SK-N-DZ (cell line): ENCODE data around the gene RANBP10.

ENCODE experiments used
- DNase-seq: peaks from one replicate; pipeline ENCODE4 v3.0.0-alpha.2; 2015; ENCODE audit warnings: low spot score

Gene RANBP10

DNA sequence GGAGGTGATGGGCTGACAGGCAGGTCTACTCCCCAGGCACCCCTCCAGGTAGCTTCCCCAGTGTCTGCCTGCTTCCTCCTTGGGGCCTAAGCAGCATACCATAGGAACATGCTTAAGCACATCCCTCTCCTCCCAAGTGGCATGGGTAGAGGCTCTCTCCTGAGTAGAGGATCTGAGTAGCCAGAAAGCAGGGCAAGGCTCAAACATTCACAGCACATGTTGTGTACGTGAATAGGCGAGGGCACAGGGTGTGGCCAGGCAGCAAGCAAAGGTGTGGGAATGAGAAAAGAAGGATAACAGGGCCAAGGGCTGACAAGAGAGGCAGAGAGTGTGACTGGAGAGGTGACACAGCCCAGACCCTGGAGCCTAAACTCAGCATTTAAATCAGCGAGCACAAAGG lies 57.5 kb downstream of the RANBP10 start:
- DNase-seq, result no peak

DNA sequence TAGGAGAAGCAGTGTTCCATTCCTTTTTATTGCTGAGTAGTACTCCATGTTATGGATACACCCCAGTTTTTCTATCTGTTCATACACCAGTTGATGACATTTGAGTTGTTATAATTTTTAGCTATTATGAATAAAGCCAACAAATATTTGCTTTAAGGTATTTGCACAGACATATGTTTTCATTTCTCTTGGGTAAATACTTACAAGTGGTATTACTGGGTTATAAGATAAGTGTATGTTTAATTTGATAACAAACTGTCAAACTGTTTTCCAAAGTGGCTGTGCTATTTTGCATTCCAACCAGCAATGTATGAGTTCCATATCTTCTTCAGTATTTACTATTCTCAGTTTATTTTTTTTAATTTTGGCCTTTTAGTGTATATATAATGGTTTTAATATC lies 59.5 kb downstream of the RANBP10 start:
- no peak for DNase-seq

DNA sequence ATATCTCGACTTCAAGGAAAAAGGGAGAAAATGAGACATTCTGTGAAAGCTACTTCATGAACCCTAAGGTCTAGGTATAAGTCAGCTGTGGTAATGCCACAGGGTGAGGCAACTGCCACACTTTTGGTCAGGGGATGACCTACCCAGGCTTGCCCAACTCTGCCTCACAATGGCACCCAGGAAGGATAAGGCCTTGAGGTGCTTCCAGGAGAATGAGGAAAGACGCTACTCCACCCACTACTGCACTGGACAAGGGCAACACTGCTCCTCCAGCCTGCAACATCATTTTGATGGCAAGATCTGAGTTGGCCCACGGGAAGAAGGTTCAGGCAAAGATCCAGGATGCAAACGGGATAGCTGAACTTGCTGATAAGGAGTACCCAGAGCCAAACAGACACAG lies 65.2 kb downstream of the RANBP10 start:
- no peak for DNase-seq

DNA sequence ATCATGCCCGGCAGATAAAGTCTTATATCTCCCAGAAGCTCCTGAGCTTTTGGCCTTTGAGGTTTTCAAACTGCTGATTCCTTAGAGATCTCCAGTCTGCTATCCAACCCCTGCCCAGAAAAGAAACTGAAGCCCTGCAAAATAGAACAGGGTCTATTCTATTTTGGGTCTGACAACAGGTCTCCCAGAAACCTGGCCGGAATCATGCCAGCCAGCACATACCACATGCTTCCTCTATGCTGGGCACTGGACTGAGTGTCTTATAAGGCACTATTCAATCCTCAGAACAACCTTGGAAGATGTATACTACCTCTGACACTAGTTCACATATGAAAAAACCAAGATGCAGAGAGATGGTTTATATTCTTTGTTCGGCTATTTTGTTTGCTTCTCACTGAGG lies 66.0 kb downstream of the RANBP10 start:
- DNase-seq, result no peak

DNA sequence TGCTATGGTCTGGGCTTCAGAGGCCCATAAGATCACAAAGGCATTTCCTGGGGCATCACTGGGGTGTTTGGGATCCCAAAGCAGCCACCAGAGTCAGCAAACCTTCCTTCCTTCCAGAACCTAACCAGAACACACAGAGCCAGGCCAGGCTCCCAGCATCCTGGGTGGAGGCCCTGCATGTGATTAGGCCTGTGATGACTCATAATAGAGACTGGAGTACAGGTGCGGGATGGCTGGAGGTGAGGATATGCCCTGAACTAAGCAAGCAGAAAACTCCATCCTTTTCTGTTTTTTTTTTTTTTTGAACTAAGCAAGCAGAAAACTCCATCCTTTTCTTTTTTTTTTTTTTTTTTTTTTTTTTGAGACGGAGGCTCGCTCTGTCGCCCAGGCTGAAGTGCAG lies 69.5 kb downstream of the RANBP10 start:
- no peak for DNase-seq

DNA sequence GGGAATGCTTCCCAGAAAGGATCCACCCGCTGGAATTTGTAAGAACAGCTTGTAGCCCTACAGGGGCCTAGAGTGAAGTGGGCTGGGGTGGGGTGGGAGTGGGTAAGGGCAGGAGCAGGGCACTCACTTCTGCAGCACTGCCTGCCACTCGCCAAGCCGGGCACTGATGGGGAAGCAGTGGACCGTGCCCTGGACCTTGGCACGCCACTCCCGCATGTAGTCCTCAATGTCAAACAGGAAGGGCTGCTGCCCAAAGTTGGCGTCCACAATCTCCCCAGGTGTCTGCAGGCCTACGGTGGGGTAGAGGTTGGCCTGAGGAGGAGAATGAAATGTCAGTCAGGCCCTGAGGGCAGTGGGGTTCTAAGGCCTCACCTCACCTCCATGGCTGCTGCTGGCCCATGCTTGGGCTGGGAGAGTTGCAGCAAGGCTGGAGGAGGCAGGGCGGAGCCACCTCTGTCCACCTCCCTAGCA lies 71.6 kb downstream of the RANBP10 start:
- no peak for DNase-seq

DNA sequence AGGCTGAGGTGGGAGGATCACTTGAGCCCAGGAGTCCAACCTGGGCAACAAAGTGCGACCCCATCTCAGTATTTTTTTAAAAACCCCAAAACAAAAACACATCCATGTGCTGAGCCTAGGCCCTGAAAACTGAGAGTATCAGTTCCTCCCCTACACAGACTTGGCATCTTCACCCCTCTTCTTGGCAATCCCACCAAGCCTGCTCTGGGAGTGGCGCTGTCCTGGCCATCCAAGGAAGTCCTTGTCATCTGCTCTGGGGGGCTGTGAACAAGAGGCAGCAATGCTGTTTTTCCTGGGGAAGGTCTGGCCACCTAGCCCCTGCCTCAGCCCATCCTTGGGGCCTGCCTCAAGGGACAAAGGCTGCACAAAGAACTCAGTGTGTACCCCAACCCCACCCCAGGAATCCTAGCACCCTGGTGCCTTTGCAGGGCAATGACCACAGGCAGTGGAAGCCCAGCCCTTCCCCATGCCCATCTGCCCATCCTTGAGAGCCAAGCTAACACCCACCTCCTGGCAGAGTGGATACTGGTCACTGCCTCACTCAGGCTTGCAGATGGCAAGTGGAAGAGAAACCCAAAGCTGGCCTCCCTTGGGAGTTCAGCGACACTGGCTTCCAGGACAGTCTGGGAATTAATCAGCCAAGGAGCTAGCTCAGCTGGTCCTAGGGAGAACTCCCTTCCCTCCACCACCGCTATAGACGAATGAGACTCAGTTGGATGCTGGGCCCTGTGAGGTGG lies 72.5 kb downstream of the RANBP10 start:
- DNase-seq, result no peak

DNA sequence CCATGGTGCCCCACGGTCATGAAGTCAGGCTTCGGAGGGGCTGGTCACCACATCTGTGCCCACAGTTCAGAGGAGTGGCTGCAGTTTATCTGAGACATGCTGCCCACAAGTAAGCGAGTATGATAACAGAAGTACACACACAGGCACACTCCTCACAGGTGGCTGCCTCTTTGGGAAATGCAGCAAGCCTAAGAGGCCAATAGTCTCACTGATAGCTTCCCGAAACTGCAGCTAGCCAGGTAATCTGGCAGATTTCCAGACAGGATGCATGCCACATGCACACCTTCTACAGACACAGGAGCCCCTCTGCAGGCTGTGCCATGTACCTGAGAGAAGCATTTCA lies 74.6 kb downstream of the RANBP10 start:
- no peak for DNase-seq

DNA sequence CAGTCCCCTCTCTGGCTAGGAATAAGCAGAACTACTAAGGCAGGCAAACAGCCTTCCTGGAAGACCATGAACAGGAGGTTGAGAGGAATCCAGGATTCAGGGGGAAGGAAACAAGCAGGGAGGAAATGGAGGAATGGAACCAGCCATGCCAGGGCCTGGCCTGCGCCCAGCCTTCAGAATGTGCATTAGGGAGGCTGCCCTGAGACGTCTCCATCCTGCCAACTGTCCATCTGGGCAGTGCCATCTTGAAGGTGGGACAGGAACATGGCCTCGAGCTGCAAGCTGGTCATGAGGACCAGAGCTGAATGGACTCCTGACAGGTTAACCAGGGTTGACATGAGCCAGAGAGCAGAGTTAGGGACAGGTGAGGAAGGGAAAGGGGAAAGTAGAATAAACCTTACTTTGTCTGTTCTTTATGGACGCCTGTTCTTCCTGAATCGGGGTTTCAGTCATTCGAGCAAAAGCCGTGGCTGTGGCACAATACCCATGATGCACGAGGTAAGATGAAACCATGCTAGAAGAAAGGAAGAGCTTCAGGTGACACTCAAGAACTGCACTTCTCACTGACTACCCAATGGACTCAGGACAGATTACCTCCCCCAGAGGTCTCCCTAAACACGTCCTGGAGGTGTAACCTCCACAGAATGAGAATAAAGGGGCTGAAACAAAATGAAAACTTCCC lies 75.1 kb downstream of the RANBP10 start:
- no peak for DNase-seq

DNA sequence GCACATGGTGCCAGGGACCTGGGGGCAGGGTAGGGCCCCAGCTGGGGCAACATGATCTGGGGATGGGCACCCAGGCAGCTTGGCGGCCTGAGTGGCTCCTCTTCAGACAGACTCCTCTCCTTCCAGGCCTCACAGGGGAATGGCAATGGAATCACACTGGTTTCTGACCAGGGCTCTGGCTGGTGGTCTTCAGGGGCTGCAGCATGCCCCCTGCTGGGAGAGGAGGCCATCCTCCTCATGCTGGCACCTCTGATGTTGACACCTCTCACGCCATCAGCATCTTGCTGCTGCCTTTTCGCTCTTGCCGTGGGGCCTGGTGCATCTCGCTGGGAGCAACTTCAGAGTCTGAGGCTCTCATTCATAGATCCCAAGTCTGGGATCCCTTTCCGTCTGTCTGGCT lies 76.0 kb downstream of the RANBP10 start:
- DNase-seq, result no peak

DNA sequence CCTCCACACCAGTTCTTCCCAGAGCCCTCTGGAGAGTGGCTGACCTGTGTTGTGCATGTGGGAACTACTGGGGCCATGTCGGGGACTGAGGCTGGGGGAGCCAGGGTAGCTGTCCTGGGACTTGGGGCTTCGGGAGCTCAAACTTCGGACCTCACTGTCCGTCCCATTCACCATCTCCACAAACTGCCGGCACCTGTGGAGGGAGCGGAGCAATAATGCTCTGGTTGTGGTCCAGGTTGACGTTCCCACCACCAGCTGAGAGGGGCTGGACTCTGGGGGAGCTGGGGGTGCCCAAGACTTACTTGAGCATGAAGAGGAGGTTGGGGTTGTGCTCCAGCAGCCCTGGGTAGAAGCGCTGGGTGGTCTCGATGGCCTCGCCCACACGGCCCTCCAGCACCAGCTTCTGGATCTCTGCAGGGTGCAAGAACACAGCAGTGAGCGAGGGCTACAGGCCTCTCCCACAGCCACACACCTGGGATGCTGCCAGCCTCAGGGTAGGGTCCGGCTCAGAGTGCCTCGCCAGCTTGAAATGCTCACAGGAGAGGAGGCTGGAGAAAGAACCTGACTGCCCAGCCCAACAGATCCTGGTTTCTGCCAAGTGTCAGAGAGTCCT lies 76.6 kb downstream of the RANBP10 start:
- DNase-seq, result no peak

DNA sequence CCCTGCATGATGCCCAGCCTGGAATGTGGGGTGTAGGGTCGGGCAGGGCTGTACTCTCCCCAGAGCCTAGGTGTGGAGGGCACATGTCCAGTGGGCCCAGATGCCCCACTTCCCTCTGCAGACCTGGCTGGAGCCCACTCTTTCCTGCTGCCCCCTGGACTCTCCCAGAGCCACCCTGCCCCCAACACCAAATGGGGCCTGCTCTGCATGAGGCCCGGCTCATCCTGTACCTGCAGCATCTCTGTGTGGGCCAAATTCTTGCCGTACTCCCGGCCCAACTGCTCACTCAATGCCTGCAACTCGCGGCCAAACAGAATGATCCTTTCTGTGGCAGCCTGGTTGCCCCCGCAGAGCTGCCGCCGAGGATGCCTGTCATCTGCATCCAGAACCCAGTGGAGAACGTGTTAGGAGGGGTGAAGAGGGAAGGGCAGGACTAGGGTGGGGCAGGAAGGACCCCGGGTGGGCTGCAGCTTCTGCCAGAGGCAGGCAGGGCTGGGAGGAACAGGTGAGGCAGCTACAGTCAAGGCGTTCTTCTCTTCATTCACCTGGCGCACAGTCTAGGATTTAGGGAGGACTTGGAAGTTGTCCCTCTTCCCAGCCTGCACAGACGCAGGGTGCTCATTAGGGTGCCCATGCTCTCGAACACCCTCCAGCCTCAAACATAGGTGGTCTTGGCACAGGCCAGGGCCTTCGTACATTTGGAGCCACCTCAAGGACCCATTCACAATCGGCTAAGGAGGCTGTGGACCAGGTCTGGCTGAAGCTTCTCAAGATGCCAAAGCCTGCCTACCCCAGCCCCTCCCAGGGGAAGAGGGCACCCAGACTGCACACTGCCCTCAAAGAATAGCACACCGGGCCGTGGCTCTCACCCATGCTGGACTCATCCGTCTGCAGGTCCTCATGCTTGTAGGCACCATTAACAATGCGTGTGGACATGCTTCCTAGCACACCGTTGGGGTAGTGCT lies 78.6 kb downstream of the RANBP10 start:
- DNase-seq, result no peak

DNA sequence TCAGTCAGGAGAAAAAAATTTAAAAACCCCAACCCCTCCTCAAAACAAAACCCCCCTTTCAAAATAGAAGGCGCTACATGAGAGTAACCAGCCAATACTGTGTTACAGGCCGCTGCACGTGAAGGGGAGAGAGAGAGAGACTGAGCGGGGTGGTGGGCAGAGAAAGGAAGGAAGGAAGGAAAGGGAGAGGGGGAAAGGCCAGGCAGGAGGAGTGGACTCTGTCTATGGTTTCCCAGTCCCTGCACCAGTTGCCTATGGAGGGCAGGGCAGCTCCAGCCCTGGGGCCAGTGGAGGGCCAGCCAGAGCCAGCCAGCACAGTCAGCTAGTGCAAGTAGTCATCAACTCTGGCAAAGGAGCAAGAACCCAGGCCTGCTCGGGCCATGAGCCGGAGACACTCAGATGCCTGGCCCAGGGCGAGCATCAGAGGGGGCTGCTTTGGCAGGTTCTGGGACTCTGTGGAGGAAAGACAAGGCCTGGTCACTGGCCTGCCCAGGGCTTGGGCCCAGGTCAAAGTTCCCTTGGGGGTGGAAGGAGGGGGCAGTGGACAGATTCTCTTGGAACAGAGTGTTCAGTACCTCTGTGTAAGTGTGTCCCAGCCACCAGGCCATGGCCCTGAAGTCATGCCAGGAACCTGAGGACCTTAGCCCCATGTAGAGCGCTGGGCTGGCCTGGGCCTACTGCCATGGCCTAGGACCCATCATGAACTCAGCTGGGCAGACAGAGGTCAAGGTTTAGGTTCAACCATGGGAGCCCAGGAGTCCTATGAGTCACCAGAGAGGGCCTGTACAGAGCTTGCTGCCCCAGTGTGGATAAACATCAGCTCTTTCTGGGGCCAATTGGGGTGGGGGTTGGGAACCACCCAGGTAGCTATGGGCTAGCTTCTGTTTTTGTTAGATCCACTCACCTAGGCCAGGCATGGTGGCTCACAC lies 80.0 kb downstream of the RANBP10 start:
- no peak for DNase-seq

DNA sequence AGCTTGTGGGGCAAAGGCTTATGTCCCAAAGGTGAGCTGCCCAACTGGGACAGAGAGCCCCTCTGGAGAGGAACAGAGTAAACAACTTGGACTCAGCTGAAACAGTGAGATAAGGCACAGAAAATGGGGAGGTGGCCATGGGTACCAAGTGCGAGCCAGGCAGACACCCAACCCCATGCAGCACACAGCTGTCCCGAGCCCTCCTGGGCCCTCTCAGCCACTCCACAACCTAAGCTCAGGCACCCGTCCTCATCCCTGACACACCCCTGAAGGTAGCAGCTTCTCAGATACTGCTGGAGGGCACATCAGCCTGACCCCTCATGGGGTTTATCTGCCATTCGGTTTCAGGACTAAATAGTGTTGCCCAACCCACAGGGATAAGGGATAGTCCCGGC lies 82.5 kb downstream of the RANBP10 start:
- DNase-seq, result no peak

DNA sequence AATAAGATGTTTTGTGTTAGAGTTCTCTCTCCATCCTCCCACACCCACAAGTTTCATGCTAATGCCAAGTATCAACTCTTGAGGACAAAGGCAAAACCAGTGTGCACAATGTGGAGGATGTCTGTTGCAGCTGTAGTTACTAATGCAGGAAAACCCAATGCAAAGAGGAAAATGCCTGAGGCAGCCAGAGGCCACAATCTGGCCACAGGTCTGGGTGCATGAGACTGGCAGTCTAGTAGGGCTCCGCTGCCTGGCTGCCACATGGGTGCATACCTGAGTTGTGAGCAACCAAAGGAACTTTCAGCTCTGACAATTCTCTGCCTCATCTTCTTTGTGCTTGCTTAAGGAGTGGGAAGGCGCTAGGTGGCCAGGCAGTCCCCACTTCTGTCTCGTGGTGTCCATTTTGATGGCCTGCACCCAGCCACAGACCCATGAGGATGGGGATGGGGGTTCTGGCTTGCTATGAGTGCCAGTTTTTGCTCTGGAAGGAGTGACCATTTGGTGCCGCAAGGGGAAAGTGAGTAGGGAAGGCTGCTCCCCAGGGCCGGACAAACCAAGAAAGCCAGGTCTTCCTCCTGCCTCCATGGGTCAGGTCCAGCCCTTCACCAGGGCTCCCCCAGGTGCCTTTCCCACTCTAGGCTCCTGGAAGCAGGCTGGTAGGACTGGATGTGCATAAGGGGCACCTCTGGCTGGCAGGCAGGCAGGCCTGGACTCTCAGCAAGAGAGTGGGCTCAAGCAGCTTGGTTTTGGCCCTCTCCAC lies 83.0 kb downstream of the RANBP10 start:
- DNase-seq, result no peak

DNA sequence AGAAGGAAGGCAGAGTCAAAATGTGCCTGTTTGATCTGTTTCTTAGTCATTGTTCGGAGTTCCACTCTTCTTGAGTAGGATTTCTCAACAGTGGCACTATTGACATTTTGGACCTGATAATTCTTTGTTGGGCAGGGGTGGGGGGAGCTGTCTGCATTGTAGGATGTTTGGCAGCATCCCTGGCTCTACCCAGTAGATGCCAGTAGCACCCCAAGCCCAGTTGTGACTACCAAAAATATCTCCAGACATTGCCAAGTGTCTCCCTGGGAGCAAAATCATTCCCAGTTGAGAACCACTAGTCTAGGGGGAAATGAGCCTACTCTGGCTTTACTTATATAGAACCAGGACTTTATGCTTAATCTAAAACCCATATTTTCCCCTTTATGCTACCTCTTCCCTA lies 86.1 kb downstream of the RANBP10 start:
- DNase-seq, result no peak

DNA sequence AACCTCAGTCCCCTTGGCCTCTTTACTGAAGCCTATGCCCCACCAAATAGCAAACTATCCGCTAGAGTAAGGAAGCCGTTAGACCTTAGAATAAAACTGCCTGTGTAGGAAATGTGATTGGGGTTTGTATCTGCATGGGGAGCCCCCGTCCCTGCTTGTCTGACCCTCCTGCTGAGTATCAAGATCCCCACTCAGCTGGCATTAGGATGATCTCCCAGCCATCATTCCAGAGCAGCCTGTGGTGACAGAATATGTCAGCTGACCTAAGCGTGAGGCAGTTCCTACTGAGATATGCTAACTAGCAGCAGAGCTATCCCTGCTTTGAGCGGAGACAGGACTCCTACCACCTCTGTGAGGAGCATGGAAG lies 86.6 kb downstream of the RANBP10 start:
- DNase-seq, result peak; percentile 15

DNA sequence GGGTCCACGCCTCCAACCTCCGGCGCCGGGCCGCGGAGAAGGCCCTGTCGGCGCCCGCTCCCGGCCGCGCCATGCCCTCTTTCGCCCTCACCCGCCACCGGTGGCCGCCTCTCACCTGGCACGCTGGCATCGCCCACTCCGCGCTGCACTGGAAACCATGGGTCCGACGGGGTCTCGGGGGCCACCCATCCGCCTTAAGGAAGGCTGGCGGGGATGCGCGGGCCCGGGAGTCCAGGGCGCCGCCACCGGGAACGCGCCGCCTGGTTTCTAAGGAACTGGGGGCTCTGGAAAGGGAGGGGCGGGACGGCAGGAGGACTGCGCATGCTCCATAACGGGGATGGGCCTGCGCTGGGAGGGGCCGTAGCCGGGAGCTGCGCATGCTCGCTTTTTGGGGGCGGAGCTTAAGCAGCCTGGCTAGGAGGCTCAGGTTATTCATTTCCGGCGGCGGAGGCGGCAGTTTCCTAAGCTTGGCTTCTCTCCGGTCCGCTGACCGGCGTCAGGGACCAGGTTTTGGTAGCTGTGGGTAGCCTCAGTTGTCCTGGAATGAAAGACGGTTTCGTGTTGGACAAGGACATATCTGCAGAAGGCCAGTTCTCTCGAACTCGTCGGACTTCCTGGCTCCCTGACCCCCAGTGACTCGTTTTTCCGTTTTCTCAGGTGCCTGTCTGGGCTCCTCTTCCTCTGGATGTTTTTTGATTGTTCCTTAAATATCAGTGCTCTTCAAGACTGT lies 87.1 kb downstream of the RANBP10 start, which contains the start of gene GFOD2:
Gene GFOD2, minus strand, starts transcription at position 269 of the 730 bp plus-strand sequence. CDS start 33,601 bp downstream, outside the sequence.
- DNase-seq, result peak; percentile 94

DNA sequence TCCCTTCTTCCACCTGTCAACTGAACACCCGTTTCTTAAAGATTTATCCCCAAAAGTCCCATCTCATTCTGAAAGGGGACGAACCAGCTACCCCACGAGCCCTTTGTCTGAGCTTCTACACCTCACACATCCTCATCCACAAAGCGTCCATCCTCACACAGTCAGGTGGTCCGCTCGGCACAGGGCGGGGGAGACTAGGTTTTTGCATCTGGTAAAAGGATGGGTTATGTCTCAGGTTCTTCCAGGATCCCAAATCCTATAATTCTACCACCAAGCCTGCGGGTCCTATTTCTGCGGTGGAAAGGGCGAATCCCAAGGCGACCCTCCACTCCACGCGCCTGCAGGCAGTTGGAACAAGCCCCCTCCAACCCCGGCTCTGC lies 87.7 kb downstream of the RANBP10 start:
- DNase-seq, result no peak
